Activated T-helper 1 cell treated with Interleukin-2 at 50 U/mL for 16 hours (primary cell): ENCODE measurements around the gene STIMATE.

Source experiments
- DNase-seq: peaks from one replicate; pipeline ENCODE4 v3.0.0-alpha.2; 2020; ENCODE audit warnings: low read depth

The STIMATE gene

DNA sequence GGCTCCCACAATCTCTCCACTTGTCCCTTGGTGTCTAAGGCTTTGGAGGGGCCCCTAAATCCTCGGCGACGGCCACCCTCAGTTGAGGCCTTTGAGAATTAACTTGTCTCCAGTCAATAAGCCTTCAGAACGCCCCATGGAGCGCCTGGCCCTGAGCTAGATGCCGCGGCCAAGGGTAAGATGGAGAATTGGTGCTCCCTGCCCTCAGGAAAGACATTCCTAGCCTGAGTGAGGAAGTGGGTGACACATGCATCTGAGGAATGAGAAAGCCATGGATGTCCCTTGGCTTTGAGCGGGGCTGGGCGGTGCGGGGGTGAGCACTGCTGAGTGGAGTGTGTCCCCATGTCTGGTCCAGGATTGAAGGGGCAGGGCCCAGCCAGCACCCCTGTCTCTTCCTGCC lies 80.1 kb downstream of the STIMATE start:
- DNase-seq = no peak

- no peak for DNase-seq
Measured at GRCh38 chr3:52816654-52817053, 80.7 kb downstream of the STIMATE start.

- DNase-seq = no peak
Measured at GRCh38 chr3:52816199-52816598, 81.1 kb downstream of the STIMATE start.

GRCh38 chr3:52813810-52814209 lies 83.5 kb downstream of the STIMATE start:
- DNase-seq = no peak

DNA sequence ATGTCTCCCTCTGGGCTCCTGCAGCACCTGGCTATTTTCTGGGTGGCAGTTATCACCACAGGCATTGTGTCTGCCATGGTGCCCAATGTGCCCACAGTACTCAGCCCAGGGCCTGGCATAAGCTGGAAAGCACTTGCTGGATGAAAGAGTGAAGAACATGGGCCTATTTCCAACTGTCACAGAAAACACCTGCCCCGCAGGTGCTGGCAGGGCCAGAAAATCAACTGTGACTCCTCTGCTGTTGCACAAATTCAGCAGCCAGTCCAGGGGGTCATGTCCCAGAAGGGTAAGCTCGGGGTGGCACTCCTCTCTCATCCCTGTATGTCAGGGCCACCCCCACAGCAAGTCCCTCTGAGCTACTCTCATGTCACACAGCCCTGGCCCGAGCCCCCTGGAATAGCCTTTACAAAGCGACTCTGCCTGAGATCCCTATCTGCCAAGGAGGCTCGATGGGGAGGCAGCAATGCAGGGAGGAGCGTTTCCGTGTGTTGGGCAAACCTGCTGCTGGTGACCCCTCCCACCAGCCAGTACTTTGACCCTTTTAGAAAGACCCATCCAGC lies 85.8 kb downstream of the STIMATE start:
- DNase-seq = no peak

- DNase-seq = no peak
Measured at GRCh38 chr3:52810923-52811322, 86.4 kb downstream of the STIMATE start.

DNA sequence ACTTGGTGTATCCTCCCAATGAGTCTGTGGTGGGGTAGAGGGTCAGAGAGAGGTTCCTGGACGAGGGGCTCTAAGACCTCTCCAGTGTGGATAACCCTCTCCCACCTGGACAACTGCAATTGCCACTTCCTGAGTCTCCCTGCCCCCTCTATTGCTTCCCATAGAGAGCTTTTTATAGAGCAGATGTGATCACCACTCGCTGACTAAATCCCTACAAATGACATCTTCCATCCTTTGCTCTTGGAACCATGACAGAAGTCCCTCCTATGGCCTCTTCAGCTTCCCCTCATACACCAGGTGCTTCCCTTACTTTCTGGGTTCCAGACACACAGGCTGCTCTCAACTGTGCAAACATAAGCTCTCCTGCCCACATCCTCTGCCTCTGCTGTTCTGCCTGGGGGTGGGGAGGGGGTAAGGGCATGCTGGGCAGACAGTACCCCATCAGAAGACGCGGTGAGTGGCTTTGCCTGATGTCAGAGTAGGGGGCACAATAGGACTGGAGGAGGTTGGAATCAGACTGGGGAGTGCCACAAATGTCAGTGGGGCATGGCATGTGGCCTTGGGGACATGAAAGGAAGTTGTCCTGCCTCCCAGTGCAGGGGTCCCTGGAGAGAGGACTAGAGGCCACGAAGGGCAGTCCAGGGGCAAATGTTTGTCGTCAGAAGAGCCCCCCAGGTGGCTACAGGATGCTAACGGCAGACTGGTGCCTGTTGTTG lies 87.5 kb downstream of the STIMATE start:
- no peak for DNase-seq

- no peak for DNase-seq
Measured at GRCh38 chr3:52809149-52809548, 88.2 kb downstream of the STIMATE start.

DNA sequence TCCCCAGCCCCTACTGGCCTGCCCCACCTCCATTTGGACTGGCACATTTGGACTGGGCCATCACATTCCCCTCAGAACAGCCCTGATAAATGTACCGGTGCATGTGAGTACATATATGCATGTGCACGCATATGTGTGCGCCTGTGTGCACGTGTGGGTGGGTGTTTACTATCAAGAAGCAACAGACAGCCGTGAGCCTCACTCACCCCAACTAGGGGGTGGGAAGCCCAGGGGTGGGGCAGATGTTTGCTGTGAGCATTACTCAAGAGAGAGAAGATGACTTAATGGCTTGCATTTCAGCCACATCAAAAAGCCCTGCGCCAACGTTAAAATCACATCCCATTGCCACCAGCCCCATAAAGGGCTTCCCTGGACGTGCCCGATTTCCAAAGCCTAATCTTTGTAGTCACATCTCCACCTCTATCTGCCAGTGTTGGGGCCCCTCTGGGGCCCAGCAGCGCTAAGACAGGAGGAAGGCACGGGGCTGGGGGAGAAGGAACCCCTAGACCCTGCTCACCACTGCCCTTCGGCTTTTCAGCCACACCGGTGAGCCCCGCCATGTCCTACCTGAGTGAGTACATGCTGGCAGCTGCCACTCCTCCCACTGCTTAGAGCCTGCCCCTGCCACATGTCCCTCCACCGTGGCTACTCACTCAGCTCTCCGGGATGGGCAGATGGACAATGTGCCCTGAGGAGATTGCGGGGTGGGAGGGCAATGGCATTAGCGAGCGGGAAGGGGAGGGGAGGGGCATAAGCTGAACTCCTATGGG lies 91.9 kb downstream of the STIMATE start:
- DNase-seq = no peak

- no peak for DNase-seq
Measured at GRCh38 chr3:52801839-52802238, 95.5 kb downstream of the STIMATE start.

GRCh38 chr3:52800079-52800478 lies 97.3 kb downstream of the STIMATE start:
- DNase-seq = no peak

DNA sequence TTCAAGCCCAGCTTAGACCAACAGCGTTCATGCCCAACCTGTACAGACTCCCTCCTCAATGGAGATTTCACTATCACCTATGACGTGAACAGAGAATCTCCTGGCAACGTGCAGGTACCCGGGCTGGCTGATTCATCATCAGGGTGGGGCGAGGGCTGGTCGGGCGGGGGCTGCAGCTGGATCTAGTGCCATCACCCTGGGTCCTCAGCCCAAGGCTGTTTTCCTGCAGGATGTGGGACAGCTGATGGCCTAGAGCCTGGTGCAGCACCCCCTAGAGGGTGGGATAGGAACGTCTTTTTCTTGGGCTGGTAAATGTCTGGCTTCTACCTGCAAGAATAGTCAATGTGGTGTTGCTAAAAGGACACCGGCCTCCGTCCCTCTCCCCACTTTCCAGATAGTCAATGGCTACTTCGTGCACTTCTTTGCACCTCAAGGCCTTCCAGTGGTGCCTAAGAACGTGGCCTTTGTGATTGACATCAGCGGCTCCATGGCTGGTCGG lies 98.3 kb downstream of the STIMATE start:
- DNase-seq = no peak

DNA sequence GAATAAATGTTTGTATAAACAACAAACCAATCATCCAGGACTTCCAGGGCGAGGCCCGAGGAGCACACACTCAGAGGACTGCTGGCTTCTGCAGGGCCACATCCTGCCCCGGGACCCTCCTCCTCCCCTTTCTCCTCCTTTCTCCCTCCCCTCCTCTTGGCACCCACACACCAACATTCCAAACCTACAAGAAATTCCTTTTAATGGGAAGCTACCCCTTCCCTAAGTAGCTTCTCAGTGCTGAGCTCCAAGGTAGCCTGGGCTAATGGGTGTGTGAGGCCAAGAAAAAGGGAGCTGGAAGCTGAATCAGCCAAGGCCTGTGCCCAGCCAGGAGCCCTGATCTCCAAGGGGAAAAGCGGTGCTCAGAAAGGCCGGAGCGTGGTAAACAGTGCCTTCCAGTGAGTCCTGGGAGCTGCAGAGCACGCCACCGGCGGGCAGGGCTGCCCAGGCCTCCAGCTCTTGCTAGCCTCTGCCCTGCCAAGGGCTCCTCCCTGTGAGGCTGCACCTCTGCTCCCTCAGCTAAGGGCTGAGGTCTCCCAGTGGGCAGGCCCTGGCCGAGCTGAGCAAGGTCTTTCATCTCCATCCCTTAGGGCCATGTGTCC lies 98.9 kb downstream of the STIMATE start:
- no peak for DNase-seq

DNA sequence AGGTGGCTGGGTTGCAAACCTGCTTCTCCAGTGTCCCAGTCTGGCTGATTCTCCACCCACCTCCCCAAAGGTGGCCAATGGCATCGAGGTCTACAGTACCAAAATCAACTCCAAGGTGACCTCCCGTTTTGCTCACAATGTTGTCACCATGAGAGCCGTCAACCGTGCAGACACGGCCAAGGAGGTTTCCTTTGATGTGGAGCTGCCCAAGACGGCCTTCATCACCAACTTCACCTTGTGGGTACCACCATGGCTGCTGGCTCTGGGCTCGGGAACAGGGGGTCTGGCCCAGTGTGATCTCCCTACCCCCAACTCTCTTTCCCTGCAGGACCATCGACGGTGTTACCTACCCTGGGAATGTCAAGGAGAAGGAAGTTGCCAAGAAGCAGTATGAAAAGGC lies 100.9 kb downstream of the STIMATE start:
- DNase-seq = no peak

GRCh38 chr3:52795298-52795900 lies 101.9 kb downstream of the STIMATE start:
- DNase-seq = no peak

DNA sequence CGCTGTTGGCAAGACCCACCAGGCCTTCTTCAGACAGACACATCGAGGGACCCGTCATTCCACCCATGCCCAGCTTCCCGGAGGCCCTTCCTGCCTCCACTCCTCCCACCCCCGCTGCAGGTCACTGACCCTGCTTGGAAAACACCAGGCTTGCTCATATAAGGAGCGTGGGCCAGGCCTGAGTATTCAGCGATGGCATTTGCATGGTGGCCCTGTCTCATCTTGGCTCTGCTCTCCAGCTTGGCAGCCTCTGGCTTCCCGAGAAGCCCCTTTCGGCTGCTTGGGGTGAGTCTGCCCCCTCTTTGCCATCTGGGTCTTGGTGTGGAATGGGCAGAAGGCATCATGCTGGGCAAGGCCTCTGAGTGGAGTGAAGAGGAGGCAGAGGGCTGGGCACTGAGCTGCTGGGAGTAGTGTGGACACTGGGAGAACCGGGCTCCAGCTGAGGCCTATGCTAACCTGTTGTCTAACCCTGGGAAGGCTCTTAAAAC lies 102.7 kb downstream of the STIMATE start, which contains the start of gene ITIH3:
TSS of gene ITIH3 (plus strand) at position 185 of the 488 bp plus-strand sequence. CDS start at position 193, 8 bp downstream.
- DNase-seq = no peak

- DNase-seq = no peak
Measured at GRCh38 chr3:52793702-52794611, 103.4 kb downstream of the STIMATE start.

DNA sequence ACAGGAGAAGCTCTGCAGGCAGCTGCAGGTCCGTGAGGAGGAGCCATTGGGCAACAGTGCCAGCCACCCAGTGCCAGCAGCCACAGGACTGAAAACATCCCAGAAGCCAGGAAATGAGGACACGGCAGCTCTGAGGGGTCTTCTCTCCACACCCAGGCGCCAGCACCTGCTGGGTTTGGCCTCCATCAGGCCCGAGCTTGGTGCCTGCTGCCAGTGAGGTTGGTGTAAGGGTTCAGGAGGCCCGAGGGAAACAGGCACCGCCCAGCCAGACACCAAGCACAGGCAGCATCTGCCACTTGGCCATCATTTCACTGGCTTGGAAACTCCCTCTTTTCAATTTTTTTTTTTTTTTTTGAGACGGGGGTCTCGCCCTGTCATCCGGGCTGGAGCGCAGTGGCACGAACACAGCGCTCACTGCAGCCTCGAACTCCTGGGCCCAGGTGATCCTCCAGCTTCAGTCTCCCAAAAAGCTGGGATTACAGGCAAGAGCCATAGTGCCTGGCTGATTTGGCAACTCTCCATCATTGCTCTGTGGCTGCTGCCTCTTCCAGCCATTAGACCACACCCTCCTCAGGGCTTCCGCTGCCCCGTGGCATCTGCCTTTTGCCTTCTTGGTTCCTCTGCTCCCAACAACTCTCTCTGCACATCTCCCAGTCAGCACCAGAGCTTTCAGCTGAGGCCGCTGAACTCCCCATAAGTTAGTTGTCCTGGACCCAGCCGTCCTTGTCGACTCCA lies 104.2 kb downstream of the STIMATE start:
- DNase-seq = no peak

GRCh38 chr3:52792413-52792812 lies 104.9 kb downstream of the STIMATE start:
- DNase-seq = no peak

- DNase-seq = no peak
Measured at GRCh38 chr3:52791928-52792327, 105.4 kb downstream of the STIMATE start.
